H9 (cell line): ENCODE data around the gene EFS. TPM values are rescaled to one million over a fixed set of nuclear protein-coding genes. Genes with fewer than 3 reads are reported as not detected.

Source experiments
- DNase-seq: peaks from one replicate; pipeline ENCODE4 v3.0.0-alpha.2; 2017
- H2AFZ ChIP-seq: one replicate; pipeline ENCODE4 v1.6.1; 2013; ENCODE audit warnings: mild to moderate bottlenecking, low read length, control low read depth, moderate library complexity
- H2AK5ac ChIP-seq: 2 replicates; pipeline ENCODE4 v1.6.1; 2013; ENCODE audit warnings: low read length, control low read depth, mixed read lengths; ENCODE audit not compliant: insufficient read length
- H2BK120ac ChIP-seq: one replicate; pipeline ENCODE4 v1.6.1; 2013; ENCODE audit warnings: low read depth, mild to moderate bottlenecking, low read length, control low read depth, inconsistent platforms; ENCODE audit not compliant: poor library complexity, severe bottlenecking
- H2BK12ac ChIP-seq: 2 replicates; pipeline ENCODE4 v1.6.1; 2013; ENCODE audit warnings: low read length, control low read depth, mixed read lengths, low read depth; ENCODE audit not compliant: insufficient read length
- H2BK15ac ChIP-seq: 2 replicates; pipeline ENCODE4 v1.6.1; 2013; ENCODE audit warnings: low read depth, low read length, control low read depth
- H2BK20ac ChIP-seq: one replicate; pipeline ENCODE4 v1.6.1; 2013; ENCODE audit warnings: low read depth, mild to moderate bottlenecking, low read length, control low read depth, inconsistent platforms; ENCODE audit not compliant: poor library complexity, severe bottlenecking
- H2BK5ac ChIP-seq: 2 replicates; pipeline ENCODE4 v1.6.1; 2013; ENCODE audit warnings: low read length, control low read depth, mixed read lengths; ENCODE audit not compliant: insufficient read length
- H3K14ac ChIP-seq: 2 replicates; pipeline ENCODE4 v1.6.1; 2013; ENCODE audit warnings: low read length, control low read depth; ENCODE audit not compliant: insufficient read depth
- H3K18ac ChIP-seq: 2 replicates; pipeline ENCODE4 v1.6.1; 2013; ENCODE audit warnings: low read depth, mild to moderate bottlenecking, mixed read lengths, low read length, control low read depth; ENCODE audit not compliant: insufficient read length
- H3K23ac ChIP-seq: 2 replicates; pipeline ENCODE4 v1.6.1; 2013; ENCODE audit warnings: low read length, control low read depth, mixed read lengths, low read depth; ENCODE audit not compliant: insufficient read length
- H3K23me2 ChIP-seq: 2 replicates; pipeline ENCODE4 v1.6.1; 2013; ENCODE audit warnings: low read depth, mild to moderate bottlenecking, mixed read lengths, low read length, control low read depth; ENCODE audit not compliant: insufficient read length, poor library complexity, severe bottlenecking
- H3K27ac ChIP-seq: 2 replicates; pipeline ENCODE4 v1.5.1; 2013; ENCODE audit warnings: low read length, control low read depth, mixed read lengths, low read depth; ENCODE audit not compliant: insufficient read length
- H3K27me3 ChIP-seq: 2 replicates; pipeline ENCODE4 v1.6.1; 2013; ENCODE audit warnings: low read length, control low read depth, inconsistent platforms; ENCODE audit not compliant: insufficient read depth
- H3K4ac ChIP-seq: 2 replicates; pipeline ENCODE4 v1.6.1; 2013; ENCODE audit warnings: low read depth, mild to moderate bottlenecking, control low read depth, inconsistent platforms, low read length, moderate library complexity
- H3K4me1 ChIP-seq: 2 replicates; pipeline ENCODE4 v1.6.1; 2013; ENCODE audit warnings: low read length, control low read depth, inconsistent platforms; ENCODE audit not compliant: insufficient read depth
- H3K4me2 ChIP-seq: 2 replicates; pipeline ENCODE4 v1.6.1; 2013; ENCODE audit warnings: low read length, control low read depth, mixed read lengths; ENCODE audit not compliant: insufficient read length, insufficient read depth
- H3K56ac ChIP-seq: 2 replicates; pipeline ENCODE4 v1.6.1; 2013; ENCODE audit warnings: low read depth, mild to moderate bottlenecking, mixed read lengths, low read length, control low read depth; ENCODE audit not compliant: insufficient read length
- H3K79me1 ChIP-seq: 2 replicates; pipeline ENCODE4 v1.6.1; 2013; ENCODE audit warnings: low read depth, mild to moderate bottlenecking, moderate library complexity, low read length, control low read depth, inconsistent platforms; ENCODE audit not compliant: insufficient read depth, poor library complexity, severe bottlenecking
- H3K79me2 ChIP-seq: 2 replicates; pipeline ENCODE4 v1.6.1; 2013; ENCODE audit warnings: low read length, control low read depth, inconsistent platforms; ENCODE audit not compliant: insufficient read depth
- H3K9ac ChIP-seq: 2 replicates; pipeline ENCODE4 v1.6.1; 2013; ENCODE audit warnings: low read length, control low read depth, mixed read lengths; ENCODE audit not compliant: insufficient read length; ENCODE audit errors: extremely low read depth
- H3K9me3 ChIP-seq: one replicate; pipeline ENCODE4 v1.6.1; 2013; ENCODE audit warnings: low read depth, low read length, inconsistent platforms; ENCODE audit not compliant: control insufficient read depth
- H3T11ph ChIP-seq: one replicate; pipeline ENCODE4 v1.6.1; 2013; ENCODE audit warnings: mild to moderate bottlenecking, low read length, control low read depth, inconsistent platforms
- H4K20me1 ChIP-seq: one replicate; pipeline ENCODE4 v1.6.1; 2013; ENCODE audit not compliant: control insufficient read depth, insufficient read length, insufficient read depth
- H4K5ac ChIP-seq: 2 replicates; pipeline ENCODE4 v1.6.1; 2013; ENCODE audit warnings: low read depth, mild to moderate bottlenecking, mixed read lengths, low read length, control low read depth; ENCODE audit not compliant: insufficient read length
- H4K8ac ChIP-seq: replicated peaks from 2 replicates; pipeline ENCODE4 v1.6.1; 2013; ENCODE audit warnings: low read length, control low read depth, mixed read lengths, low read depth; ENCODE audit not compliant: insufficient read length
- H4K91ac ChIP-seq: 2 replicates; pipeline ENCODE4 v1.6.1; 2013; ENCODE audit warnings: low read depth, mild to moderate bottlenecking, moderate library complexity, mixed read lengths, low read length, control low read depth; ENCODE audit not compliant: insufficient read length
- H3K27ac Mint-ChIP-seq, 3 experiments: 2 replicates in 2 of 3; 3 replicates in 1 of 3; pipeline ENCODE4 v1.8.0; 2020 to 2021; ENCODE audit warnings: mixed read lengths in 3 of 3, mild to moderate bottlenecking in 1 of 3, moderate library complexity in 1 of 3
- H3K27me3 Mint-ChIP-seq: 2 replicates; pipeline ENCODE4 v1.8.0; 2021; ENCODE audit warnings: low read depth, mild to moderate bottlenecking, moderate library complexity, mixed read lengths
- H3K36me3 Mint-ChIP-seq, 3 experiments: 2 replicates in 2 of 3; 3 replicates in 1 of 3; pipeline ENCODE4 v1.8.0; 2020 to 2021; ENCODE audit warnings: low read depth in 3 of 3, mixed read lengths in 3 of 3; ENCODE audit not compliant: insufficient read depth in 1 of 3
- H3K4me1 Mint-ChIP-seq, 2 experiments: 2 replicates each; pipeline ENCODE4 v1.8.0; 2020; ENCODE audit warnings: mixed read lengths in 2 of 2
- H3K4me3 Mint-ChIP-seq, 2 experiments: 2 replicates in 1 of 2; 3 replicates in 1 of 2; pipeline ENCODE4 v1.8.0; 2020 to 2021; ENCODE audit warnings: mild to moderate bottlenecking in 2 of 2, mixed read lengths in 2 of 2, moderate library complexity in 1 of 2
- H3K9me3 Mint-ChIP-seq, 2 experiments: 2 replicates in 1 of 2; 3 replicates in 1 of 2; pipeline ENCODE4 v1.8.0; 2020; ENCODE audit warnings: mild to moderate bottlenecking in 2 of 2, mixed read lengths in 2 of 2, moderate library complexity in 1 of 2
- WGBS: extraction: QIAGEN DNeasy Blood & Tissue Kit; methylation state at CpG from one replicate; pipeline ENCODE4 v1.1.7; 2013; ENCODE audit warnings: missing lambda C conversion rate, low lambda C conversion rate, mixed read lengths; ENCODE audit not compliant: insufficient read length; ENCODE audit errors: extremely low coverage; 5-methylcytosine and 5-hydroxymethylcytosine counted together
- total RNA-seq: library from RNA; stranded (reverse); gene quantifications from 2 replicates; pipeline ENCODE4 v1.2.1, GENCODE V29; 2021
- TF ChIP-seq, protein P1 (sequence below): fragments of 200-600 bp; sonication (generic); conservative IDR thresholded peaks from 3 replicates; pipeline ENCODE4 v1.8.0; 2021; ENCODE audit warnings: antibody characterized with exemption, mild to moderate bottlenecking

The EFS gene
- total RNA-seq, 1 experiment from 2014 or later: 32.1 TPM

DNA sequence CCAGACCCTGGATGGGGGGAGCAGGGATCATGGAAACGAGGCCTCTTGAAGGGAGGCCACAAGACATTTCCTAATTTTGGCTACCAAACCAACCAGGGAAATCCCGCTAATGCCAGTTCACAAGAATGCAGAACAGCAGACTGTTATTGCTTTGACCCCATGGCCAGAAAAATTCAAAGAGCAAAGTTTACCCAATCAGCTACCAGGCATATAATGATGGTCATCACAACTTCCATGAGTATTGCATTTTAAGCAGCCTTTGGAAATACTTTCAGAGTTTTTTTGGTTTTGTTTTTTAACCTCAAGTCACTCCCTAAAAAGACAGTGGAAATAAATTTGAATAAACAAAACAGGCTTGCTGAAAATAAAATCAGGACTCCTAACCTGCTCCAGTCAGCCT lies 7.5 kb upstream of the EFS start, which contains the start of gene IL25:
IL25 (plus strand) TSS at position 301 of the 400 bp plus-strand sequence.
- DNase-seq: no peak
- Histone ChIP-seq H4K20me1 (no peaks in the 10 kb centered on the region), H2AFZ (no peak within 1 kb of the TSS), H3K9me3 (no peaks in the 10 kb centered on the region), H3K23ac (no peak within 1 kb of the TSS), H2BK20ac (no peak within 1 kb of the TSS), H2BK15ac (no peak within 1 kb of the TSS), H3K56ac (no peak within 1 kb of the TSS), H2BK5ac (no peak within 1 kb of the TSS), H3K9ac (no peak within 1 kb of the TSS), H3K14ac (no peak within 1 kb of the TSS), H3K4ac (no peak within 1 kb of the TSS), H4K91ac (no peak within 1 kb of the TSS), H3K79me1 (no peaks in the 10 kb centered on the region), H3K4me1 (no peaks in the 10 kb centered on the region), H2AK5ac (no peak within 1 kb of the TSS), H4K5ac (no peak within 1 kb of the TSS), H3K79me2 (no peaks in the 10 kb centered on the region), H2BK12ac (no peak within 1 kb of the TSS), H3K27me3 (no peaks in the 10 kb centered on the region; the same call in 1 of the 2 replicates), H4K8ac (no peak within 1 kb of the TSS), H3K18ac (no peak within 1 kb of the TSS), H3T11ph (no peak within 1 kb of the TSS), H3K23me2 (no peaks in the 10 kb centered on the region), H3K27ac (no peak within 1 kb of the TSS), H2BK120ac (no peak within 1 kb of the TSS), H3K4me2 (no peak within 1 kb of the TSS)
- no peak within 1 kb of the TSS for H3K4me3 Mint-ChIP-seq
- WGBS: no CpG with 5 or more reads among the region's 2 CpGs
- peaks cover 7 to 16% of the 10 kb centered on the region in 2 experiments; a peak in 3 of 4 replicates for H3K4me1 Mint-ChIP-seq
- H3K36me3 Mint-ChIP-seq: no peaks in the 10 kb centered on the region
- H3K27ac Mint-ChIP-seq: no peak within 1 kb of the TSS
- TF ChIP-seq, protein P1, sequence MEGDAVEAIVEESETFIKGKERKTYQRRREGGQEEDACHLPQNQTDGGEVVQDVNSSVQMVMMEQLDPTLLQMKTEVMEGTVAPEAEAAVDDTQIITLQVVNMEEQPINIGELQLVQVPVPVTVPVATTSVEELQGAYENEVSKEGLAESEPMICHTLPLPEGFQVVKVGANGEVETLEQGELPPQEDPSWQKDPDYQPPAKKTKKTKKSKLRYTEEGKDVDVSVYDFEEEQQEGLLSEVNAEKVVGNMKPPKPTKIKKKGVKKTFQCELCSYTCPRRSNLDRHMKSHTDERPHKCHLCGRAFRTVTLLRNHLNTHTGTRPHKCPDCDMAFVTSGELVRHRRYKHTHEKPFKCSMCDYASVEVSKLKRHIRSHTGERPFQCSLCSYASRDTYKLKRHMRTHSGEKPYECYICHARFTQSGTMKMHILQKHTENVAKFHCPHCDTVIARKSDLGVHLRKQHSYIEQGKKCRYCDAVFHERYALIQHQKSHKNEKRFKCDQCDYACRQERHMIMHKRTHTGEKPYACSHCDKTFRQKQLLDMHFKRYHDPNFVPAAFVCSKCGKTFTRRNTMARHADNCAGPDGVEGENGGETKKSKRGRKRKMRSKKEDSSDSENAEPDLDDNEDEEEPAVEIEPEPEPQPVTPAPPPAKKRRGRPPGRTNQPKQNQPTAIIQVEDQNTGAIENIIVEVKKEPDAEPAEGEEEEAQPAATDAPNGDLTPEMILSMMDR: no peak
- H3K9me3 Mint-ChIP-seq: no peaks in the 10 kb centered on the region
- H3K27me3 Mint-ChIP-seq: peaks cover 75% of the 10 kb centered on the region
